GM19328 (cell line): Measurements from ENCODE around the gene LEUTX.

ENCODE experiments used
- ATAC-seq: cut with Tn5 transposase; IDR thresholded peaks from one replicate; pipeline ENCODE4 v1.9.1; 2021; ENCODE audit warnings: mild to moderate bottlenecking, moderate library complexity; ENCODE audit not compliant: unreplicated experiment

The LEUTX gene

DNA sequence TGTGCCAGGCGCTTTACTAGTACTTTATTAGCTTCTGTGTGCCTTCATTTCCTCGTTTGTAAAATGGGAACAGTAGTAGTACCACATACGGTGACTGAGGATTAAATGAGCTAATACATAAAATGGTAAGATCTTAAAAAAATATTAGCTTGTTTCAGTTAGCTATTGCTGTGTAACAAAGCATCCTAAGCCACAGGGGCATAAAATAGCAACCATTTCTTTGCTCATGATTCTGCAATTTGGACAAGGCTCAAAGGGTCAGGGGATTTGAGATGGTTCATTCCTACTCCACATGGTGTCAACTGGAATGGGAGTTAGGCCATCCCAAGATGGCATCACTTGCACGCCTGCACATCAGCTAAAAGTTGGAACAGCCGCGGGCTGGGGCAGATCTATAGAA is 42.0 kb downstream of the LEUTX start:
- ATAC-seq = no peak

- no peak for ATAC-seq
Observed at GRCh38 chr19:39823686-39824085, 45.0 kb downstream of the LEUTX start.

- ATAC-seq = peak; percentile 89
Observed at GRCh38 chr19:39824143-39825092, 45.8 kb downstream of the LEUTX start.

GRCh38 chr19:39825093-39825463 is 46.4 kb downstream of the LEUTX start:
- no peak for ATAC-seq

DNA sequence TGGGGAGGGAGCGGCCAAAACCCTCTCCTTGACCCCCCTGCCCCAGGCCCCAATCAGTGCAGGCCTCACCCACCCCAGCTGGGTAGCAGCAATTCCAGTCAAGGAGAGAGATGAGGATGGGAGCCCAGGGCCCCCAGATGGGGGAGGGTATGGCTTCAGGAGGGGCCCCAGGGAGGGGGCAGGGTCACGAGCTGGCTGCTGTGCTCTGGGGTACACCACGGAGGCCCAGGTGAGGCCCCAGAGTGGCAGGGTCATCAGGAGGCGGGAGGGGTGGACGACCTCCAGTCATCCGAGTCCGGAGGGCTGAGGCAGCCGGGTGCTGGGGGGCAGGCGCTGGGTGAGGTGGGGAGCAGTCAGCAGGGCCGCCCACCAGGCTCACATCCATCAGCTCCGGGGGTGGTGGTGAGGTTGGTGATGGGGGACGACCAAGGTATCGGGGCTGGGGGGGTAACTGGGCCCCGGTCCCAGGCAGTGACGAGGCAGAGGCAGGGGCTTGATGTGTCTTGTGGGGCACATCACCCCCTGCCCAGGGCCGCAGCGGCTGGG is 47.0 kb downstream of the LEUTX start:
- ATAC-seq = no peak

- ATAC-seq = no peak
Observed at GRCh38 chr19:39826311-39826945, 47.8 kb downstream of the LEUTX start.

- ATAC-seq = no peak
Observed at GRCh38 chr19:39827216-39827615, 48.6 kb downstream of the LEUTX start.

GRCh38 chr19:39828015-39828653 is 49.5 kb downstream of the LEUTX start:
- no peak for ATAC-seq

- no peak for ATAC-seq
Observed at GRCh38 chr19:39828654-39829032, 50.0 kb downstream of the LEUTX start.

DNA sequence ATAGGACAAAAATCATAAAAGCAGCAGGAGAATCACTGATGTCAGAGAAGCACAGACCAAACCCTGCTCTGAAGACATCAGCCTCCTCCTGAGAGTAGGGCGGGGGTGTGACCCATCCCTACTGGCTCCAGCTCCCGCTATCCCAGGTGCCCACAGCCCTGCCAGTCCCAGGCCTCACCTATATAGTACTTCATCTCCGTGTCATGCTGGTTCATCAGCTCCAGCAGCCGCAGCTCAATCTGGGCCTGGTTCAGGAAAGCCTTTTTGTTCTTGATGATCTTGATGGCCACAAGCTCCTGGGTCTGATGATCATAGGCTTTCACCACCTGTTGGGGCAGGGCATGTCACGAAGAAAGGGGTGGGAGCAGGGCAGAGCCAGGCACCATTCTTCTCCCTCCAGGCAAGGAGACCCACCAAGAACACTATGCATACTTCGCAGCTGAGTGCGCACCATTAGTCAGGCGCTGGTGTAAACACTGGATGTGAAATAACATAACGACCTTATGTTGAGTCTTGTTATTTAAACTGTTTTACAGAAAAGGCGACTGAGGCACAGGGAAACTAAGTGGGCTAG is 51.1 kb downstream of the LEUTX start:
- ATAC-seq = no peak

DNA sequence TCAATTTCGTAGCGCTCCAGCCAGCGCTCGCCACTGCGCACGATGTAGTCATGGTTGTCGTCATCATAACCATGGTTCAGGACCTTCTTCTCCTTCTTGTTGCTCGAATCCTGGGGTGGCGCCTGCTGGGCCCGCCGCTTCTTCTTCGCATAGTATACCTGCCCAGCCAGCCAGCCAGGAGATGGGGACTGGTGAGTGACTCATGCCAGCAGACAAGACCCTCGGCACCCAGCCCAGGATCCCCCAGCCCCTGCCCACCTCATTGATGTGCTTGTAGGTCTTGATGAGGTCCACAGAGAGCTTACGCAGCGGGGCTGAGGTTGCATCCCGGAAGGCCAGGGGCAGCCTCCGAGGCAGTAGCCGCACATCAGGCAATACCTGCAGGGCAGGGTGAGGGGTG is 51.8 kb downstream of the LEUTX start:
- ATAC-seq = no peak

GRCh38 chr19:39830847-39831246 is 52.2 kb downstream of the LEUTX start:
- ATAC-seq = no peak

GRCh38 chr19:39831679-39832078 is 53.0 kb downstream of the LEUTX start:
- no peak for ATAC-seq

DNA sequence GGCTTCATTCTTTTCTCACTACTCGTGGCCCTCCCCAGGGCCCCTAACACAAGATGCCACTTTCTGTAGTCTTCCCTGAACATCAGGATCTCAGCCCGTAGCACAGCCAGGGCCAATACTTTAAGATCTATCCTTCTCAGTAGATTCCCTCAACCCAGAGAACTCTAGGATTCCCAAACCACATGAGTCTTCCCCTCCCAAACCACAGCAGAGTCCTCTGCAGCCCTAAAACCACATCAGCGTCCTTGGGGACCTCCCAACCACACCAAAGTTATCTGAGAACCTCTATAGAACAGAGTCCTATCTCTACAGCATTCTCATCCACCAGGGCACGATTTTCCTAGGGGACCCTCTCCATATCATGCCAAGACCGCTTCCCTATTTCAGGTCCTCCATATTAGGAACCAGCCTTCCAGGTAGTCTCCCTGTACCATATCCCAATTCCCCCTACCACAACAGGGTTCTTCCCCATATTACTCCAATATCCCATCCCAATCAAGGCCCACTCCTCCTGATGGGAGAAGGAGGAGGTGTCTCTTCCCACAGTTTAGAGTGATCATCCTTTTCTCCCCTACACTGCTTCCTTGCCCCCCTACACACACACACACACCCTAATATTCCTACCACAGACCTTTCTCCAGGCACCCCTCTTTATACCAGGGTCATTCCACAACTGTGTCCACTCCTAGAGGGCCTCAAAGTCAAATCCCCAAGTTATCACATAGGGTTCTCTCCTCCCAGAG is 53.9 kb downstream of the LEUTX start:
- ATAC-seq = no peak

- no peak for ATAC-seq
Observed at GRCh38 chr19:39833160-39833463, 54.5 kb downstream of the LEUTX start.

- peak; percentile 83 for ATAC-seq
Observed at GRCh38 chr19:39833464-39834286, 55.0 kb downstream of the LEUTX start, which contains the start of gene DYRK1B. Gene DYRK1B, minus strand, starts transcription at chr19:39834162. Its CDS starts 2,295 bp downstream, at chr19:39831867.

DNA sequence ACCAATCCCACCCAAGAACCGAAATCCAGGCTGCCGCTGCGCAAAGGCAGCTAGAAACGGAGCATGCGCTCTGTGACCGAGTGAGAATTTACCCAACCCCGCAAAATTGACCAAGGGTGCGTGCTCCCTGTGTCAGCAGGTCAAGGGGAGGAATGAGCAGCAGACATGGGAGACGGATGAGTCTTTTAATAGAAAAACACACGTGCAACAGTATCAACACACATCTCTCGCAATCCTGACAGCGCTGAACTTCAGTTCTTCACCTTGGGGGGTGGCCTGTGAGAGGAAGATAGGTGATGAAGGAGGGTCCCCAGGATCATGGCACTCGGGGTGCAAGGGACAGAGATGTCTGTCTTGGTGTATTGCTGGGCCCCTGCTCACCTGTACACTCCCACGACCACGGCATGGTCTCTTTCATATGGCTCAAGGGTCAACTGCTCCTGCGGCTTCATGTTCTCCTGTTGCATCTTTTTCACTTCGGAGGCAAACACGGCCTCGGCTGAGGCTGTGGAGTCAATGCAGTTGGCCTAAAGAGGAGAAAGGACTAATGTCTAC is 55.7 kb downstream of the LEUTX start:
- no peak for ATAC-seq
